Glutamatergic neuron (in vitro differentiated cells): ENCODE measurements around the gene ZDHHC4. TPM values are rescaled to one million over a fixed set of nuclear protein-coding genes. Genes with fewer than 3 reads are reported as not detected.

ENCODE experiments used
- DNase-seq: peaks from one replicate; pipeline ENCODE4 v3.0.0; 2022
- H3K27ac Mint-ChIP-seq: one replicate; pipeline ENCODE4 v1.8.0; 2020; ENCODE audit warnings: mild to moderate bottlenecking, mixed read lengths, inconsistent platforms; ENCODE audit not compliant: unreplicated experiment
- H3K27me3 Mint-ChIP-seq: one replicate; pipeline ENCODE4 v1.8.0; 2020; ENCODE audit warnings: mild to moderate bottlenecking, moderate library complexity, mixed read lengths, inconsistent platforms; ENCODE audit not compliant: unreplicated experiment
- H3K36me3 Mint-ChIP-seq: one replicate; pipeline ENCODE4 v1.8.0; 2020; ENCODE audit warnings: mild to moderate bottlenecking, mixed read lengths, inconsistent platforms; ENCODE audit not compliant: unreplicated experiment
- H3K4me1 Mint-ChIP-seq: one replicate; pipeline ENCODE4 v1.8.0; 2020; ENCODE audit warnings: mild to moderate bottlenecking, low read depth, mixed read lengths, inconsistent platforms; ENCODE audit not compliant: unreplicated experiment
- H3K4me3 Mint-ChIP-seq: one replicate; pipeline ENCODE4 v1.8.0; 2020; ENCODE audit warnings: mild to moderate bottlenecking, mixed read lengths, inconsistent platforms; ENCODE audit not compliant: unreplicated experiment
- H3K9me3 Mint-ChIP-seq: one replicate; pipeline ENCODE4 v1.8.0; 2020; ENCODE audit warnings: mild to moderate bottlenecking, moderate library complexity, mixed read lengths, inconsistent platforms; ENCODE audit not compliant: unreplicated experiment
- total RNA-seq: library from RNA; stranded (reverse); fragmentation: NEBNext Ultra II Directional; extraction: Animal tissue kit (Norgen Biotek cat#: 25700); gene quantifications from one replicate; pipeline ENCODE4 v1.2.1, GENCODE V29; 2021; ENCODE audit not compliant: unreplicated experiment
- TF ChIP-seq, protein P1 (sequence below): fragments of 200-600 bp; sonication (generic); IDR thresholded peaks from one replicate; pipeline ENCODE4 v1.5.0; 2021; ENCODE audit not compliant: partially characterized antibody, unreplicated experiment

The ZDHHC4 gene
- total RNA-seq, 1 donor from 2014 or later: 60.5 TPM

DNA sequence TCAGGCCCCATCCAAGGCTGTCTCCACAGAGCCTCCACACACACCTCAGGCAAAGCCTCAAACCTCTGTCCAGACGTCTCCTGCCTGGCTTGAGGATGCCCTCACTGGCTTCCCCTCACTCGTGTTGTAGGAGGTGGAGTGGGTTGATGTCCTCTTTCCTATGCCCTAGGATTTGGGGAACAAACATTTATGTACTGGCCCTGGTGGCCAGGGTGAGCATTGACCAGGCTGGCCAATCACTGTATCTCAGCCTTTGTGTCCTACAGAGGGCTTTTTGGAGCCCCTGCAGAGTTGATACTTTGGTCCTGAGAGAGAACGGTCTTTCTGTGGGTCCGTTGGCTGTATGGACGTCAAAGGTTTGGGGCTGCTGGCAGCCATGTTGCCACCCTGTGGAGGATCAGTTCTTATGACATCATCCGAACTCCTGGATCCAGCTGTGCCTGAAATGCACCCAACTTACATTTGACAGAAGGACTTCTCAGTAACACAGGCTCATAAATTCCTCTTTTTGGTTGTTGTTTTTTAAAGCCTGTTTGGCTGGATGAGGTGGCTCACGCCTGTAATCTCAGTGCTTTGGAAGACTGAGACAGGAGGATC lies 23.7 kb upstream of the ZDHHC4 start:
- Mint-ChIP-seq H3K27ac (no peak overlapping the region), H3K4me3 (no peak overlapping the region), H3K4me1 (no peaks in the 10 kb centered on the region), H3K9me3 (no peaks in the 10 kb centered on the region), H3K36me3 (no peaks in the 10 kb centered on the region), H3K27me3 (peaks cover 2% of the 10 kb centered on the region)
- TF ChIP-seq, protein P1, sequence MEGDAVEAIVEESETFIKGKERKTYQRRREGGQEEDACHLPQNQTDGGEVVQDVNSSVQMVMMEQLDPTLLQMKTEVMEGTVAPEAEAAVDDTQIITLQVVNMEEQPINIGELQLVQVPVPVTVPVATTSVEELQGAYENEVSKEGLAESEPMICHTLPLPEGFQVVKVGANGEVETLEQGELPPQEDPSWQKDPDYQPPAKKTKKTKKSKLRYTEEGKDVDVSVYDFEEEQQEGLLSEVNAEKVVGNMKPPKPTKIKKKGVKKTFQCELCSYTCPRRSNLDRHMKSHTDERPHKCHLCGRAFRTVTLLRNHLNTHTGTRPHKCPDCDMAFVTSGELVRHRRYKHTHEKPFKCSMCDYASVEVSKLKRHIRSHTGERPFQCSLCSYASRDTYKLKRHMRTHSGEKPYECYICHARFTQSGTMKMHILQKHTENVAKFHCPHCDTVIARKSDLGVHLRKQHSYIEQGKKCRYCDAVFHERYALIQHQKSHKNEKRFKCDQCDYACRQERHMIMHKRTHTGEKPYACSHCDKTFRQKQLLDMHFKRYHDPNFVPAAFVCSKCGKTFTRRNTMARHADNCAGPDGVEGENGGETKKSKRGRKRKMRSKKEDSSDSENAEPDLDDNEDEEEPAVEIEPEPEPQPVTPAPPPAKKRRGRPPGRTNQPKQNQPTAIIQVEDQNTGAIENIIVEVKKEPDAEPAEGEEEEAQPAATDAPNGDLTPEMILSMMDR: no peak
- DNase-seq: no peak

DNA sequence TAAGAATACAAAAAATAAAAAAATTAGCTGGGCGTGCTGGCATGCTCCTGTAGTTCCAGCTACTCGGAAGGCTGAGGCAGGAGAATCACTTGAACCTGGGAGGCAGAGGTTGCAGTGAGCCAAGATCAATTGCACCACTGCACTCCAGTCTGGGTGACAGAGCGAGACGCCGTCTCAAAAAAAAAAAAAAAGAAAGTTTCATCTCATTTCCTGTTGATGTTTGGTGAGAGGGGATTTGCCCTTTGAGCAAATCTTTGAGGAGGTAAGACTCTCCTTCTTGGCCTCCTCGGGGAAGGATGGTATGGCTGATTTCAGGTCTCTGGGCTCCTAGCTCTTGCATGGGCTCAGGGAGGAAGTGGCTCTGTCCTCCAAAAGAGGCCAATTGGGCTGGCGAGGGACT lies 22.4 kb upstream of the ZDHHC4 start:
- Mint-ChIP-seq H3K4me1 (peaks cover 2% of the 10 kb centered on the region), H3K4me3 (no peak overlapping the region), H3K36me3 (no peaks in the 10 kb centered on the region), H3K27ac (no peak overlapping the region), H3K9me3 (no peaks in the 10 kb centered on the region), H3K27me3 (peaks cover 2% of the 10 kb centered on the region)
- TF ChIP-seq, protein P1: no peak
- DNase-seq: no peak

DNA sequence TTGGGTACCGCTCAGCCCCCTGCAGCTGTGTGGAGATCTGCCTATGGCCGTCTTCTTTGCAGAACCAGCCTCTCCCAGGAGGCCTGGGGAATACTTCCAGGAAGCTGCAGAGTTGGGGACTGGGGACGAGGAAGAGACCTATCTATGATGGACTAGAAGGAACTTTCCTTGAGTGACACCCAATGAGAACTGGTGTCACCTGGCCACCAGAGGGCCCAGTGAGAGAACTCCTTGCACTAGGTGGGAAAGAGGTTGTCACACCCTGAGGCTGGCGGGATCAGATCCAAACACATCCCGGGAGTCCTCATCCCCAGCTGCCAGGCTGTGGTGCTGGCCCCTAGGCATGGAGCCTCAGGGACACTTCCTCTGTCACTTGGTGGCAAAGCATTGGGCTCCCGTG lies 21.1 kb upstream of the ZDHHC4 start:
- TF ChIP-seq, protein P1: no peak
- peaks cover 2% of the 10 kb centered on the region for H3K27me3 Mint-ChIP-seq
- no peak overlapping the region for H3K27ac Mint-ChIP-seq
- no peaks in the 10 kb centered on the region for H3K9me3 Mint-ChIP-seq
- H3K36me3 Mint-ChIP-seq: no peaks in the 10 kb centered on the region
- H3K4me1 Mint-ChIP-seq: peaks cover 4% of the 10 kb centered on the region
- no peak overlapping the region for H3K4me3 Mint-ChIP-seq
- DNase-seq: no peak

GRCh38 chr7:6558837-6559236 lies 18.4 kb upstream of the ZDHHC4 start:
- H3K27me3 Mint-ChIP-seq: peaks cover 2% of the 10 kb centered on the region
- peaks cover 4% of the 10 kb centered on the region for H3K4me1 Mint-ChIP-seq
- H3K9me3 Mint-ChIP-seq: no peaks in the 10 kb centered on the region
- H3K36me3 Mint-ChIP-seq: no peaks in the 10 kb centered on the region
- TF ChIP-seq, protein P1: peak; percentile 61
- no peak overlapping the region for H3K4me3 Mint-ChIP-seq
- no peak overlapping the region for H3K27ac Mint-ChIP-seq
- DNase-seq: peak; percentile 46

DNA sequence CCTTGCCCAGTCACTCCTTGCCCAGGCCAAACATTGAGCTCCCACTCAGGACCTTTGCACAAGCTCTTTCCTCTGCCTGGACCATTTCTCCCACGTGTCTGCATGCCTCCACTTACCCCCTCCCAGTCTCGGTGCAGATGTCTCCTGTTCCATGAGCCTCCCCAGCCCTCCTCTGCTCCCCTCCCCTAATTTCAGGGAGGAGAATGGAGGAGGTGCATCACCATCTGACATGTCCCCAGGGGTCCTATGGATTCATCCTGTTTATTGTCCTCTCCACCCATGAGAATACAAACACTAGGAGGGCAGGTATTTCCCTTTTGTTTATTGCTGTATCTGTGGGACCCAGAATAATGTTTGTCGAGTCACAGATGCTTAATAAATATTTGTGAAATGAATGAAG lies 17.4 kb upstream of the ZDHHC4 start:
- H3K36me3 Mint-ChIP-seq: no peaks in the 10 kb centered on the region
- H3K27me3 Mint-ChIP-seq: peaks cover 4% of the 10 kb centered on the region
- no peak overlapping the region for H3K4me3 Mint-ChIP-seq
- no peaks in the 10 kb centered on the region for H3K9me3 Mint-ChIP-seq
- DNase-seq: no peak
- peaks cover 4% of the 10 kb centered on the region for H3K4me1 Mint-ChIP-seq
- TF ChIP-seq, protein P1: no peak
- H3K27ac Mint-ChIP-seq: no peak overlapping the region
